Lower leg skin (tissue), 4 donors: Measurements from ENCODE around the gene ZNF512. TPM values are rescaled to one million over a fixed set of nuclear protein-coding genes. Genes with fewer than 3 reads are reported as not detected.
"Not testable (repeated sequence)": the region's sequence is repeated elsewhere in the genome, so short reads cannot be mapped to it uniquely, and the experiment has no call there.

ENCODE experiments used
- DNase-seq, 2 donors: peaks; one replicate each; pipeline ENCODE4 v3.0.0-alpha.2; 2019; ENCODE audit warnings: low spot score in 2 of 2
- H3K4me3 ChIP-seq: fragments of 200-600 bp; sonication (generic); 2 replicates; pipeline ENCODE4 v1.5.1; 2017; ENCODE audit warnings: mild to moderate bottlenecking, low read depth; ENCODE audit not compliant: poor library complexity, severe bottlenecking
- CTCF ChIP-seq, 3 donors: fragments of 450-650 bp; IDR thresholded peaks; one replicate each; pipeline ENCODE4 v1.5.1; 2016; ENCODE audit warnings: antibody characterized with exemption in 3 of 3, mild to moderate bottlenecking in 3 of 3, moderate library complexity in 2 of 3
- POLR2A ChIP-seq, 2 donors: fragments of 450-650 bp; IDR thresholded peaks; one replicate each; pipeline ENCODE4 v1.6.1; 2016 to 2017; ENCODE audit warnings: antibody characterized with exemption in 2 of 2, mild to moderate bottlenecking in 1 of 2, moderate library complexity in 1 of 2
- WGBS, 2 donors: methylation state at CpG; one replicate each; pipeline ENCODE4 v1.1.5; 2018; 5-methylcytosine and 5-hydroxymethylcytosine counted together
- intact Hi-C: fragments of 100-400 bp; cut with DNase I; formaldehyde crosslinking; loops from one replicate; pipeline ENCODE4 v1.15.0; 2023; ENCODE audit warnings: low total_unique reads
- total RNA-seq, 4 donors: library from RNA; depleted of rRNA; stranded (reverse); fragments of >200 nt; gene quantifications; one replicate each; pipeline ENCODE4 v1.1.0, GENCODE V29; 2016

The ZNF512 gene
- total RNA-seq, 4 donors from 2014 or later = 3.5 to 17.6 (median 12.6) TPM

GRCh38 chr2:27549303-27549702 lies 33.5 kb upstream of the ZNF512 start:
- H3K4me3 ChIP-seq = no peak overlapping the region
- intact Hi-C loops = no loop called here
- DNase-seq = no peak
- WGBS, 2 donors = 79 to 88% methylated on average over 1 of the region's 1 CpG
- TF ChIP-seq CTCF (IDR thresholded peaks at IDR 0.05) (no peak), POLR2A (IDR thresholded peaks at IDR 0.05) (no peak)

GRCh38 chr2:27551514-27551913 lies 31.3 kb upstream of the ZNF512 start:
- TF ChIP-seq POLR2A (IDR thresholded peaks at IDR 0.05) (no peak), CTCF (IDR thresholded peaks at IDR 0.05) (no peak)
- no peak for DNase-seq
- intact Hi-C loops = no loop called here
- 96 to 100% methylated on average over 1 of the region's 1 CpG for WGBS, 2 donors
- H3K4me3 ChIP-seq = no peak overlapping the region

GRCh38 chr2:27552941-27553340 lies 29.9 kb upstream of the ZNF512 start:
- 73 to 75% methylated on average over 2 of the region's 2 CpGs for WGBS, 2 donors
- TF ChIP-seq POLR2A (IDR thresholded peaks at IDR 0.05) (no peak), CTCF (IDR thresholded peaks at IDR 0.05) (no peak)
- intact Hi-C loops = no loop called here
- H3K4me3 ChIP-seq = no peak overlapping the region
- DNase-seq = no peak

GRCh38 chr2:27554451-27554850 lies 28.4 kb upstream of the ZNF512 start:
- intact Hi-C loops = not testable (repeated sequence)
- 71 to 80% methylated on average over 3 of the region's 3 CpGs for WGBS, 2 donors

GRCh38 chr2:27559228-27559627 lies 23.6 kb upstream of the ZNF512 start:
- DNase-seq = no peak

More at GRCh38 chr2:27554451-27554850, 28.4 kb upstream of the ZNF512 start:
- H3K4me3 ChIP-seq, DNase-seq: not testable (repeated sequence)

GRCh38 chr2:27561060-27561459 lies 21.8 kb upstream of the ZNF512 start:
- no peak overlapping the region for H3K4me3 ChIP-seq
- TF ChIP-seq POLR2A (IDR thresholded peaks at IDR 0.05) (no peak), CTCF (IDR thresholded peaks at IDR 0.05) (no peak)
- 56 to 90% methylated on average over 2 of the region's 2 CpGs for WGBS, 2 donors
- no peak for DNase-seq
- intact Hi-C loops = no loop called here

More at GRCh38 chr2:27559228-27559627, 23.6 kb upstream of the ZNF512 start:
- H3K4me3 ChIP-seq = no peak overlapping the region
- 82 to 92% methylated on average over 2 of the region's 2 CpGs for WGBS, 2 donors
- intact Hi-C loops = no loop called here
- no peak for TF ChIP-seq POLR2A (IDR thresholded peaks at IDR 0.05)
- TF ChIP-seq CTCF (IDR thresholded peaks at IDR 0.05) = no peak
